Measurements from ENCODE around the gene FLNC. TPM values are rescaled to one million over a fixed set of nuclear protein-coding genes. Genes with fewer than 3 reads are reported as not detected.

The FLNC gene
- total RNA-seq, 4 donors from 2014 or later: 4.2 to 23.1 (median 6.5) TPM

GRCh38 chr7:128821724-128822123, 8.5 kb upstream of the FLNC start:
- DNase-seq: no peak
- H3K4me1 ChIP-seq: no peaks in the 10 kb centered on the region
- H3K36me3 ChIP-seq: no peaks in the 10 kb centered on the region
- H3K4me3 ChIP-seq: no peak overlapping the region
- H3K27ac ChIP-seq: no peak overlapping the region
- H3K27me3 ChIP-seq: no peaks in the 10 kb centered on the region
- no peaks in the 10 kb centered on the region for H3K9me3 ChIP-seq
- TF ChIP-seq CTCF (IDR thresholded peaks at IDR 0.05) (no peak), POLR2A (IDR thresholded peaks at IDR 0.05) (no peak)

- Histone ChIP-seq H3K9me3 (no peaks in the 10 kb centered on the region), H3K4me1 (peaks cover 0 to 20% (median 15%) of the 10 kb centered on the region in 4 donors), H3K27me3 (peaks cover 0 to 8% of the 10 kb centered on the region in 2 donors), H3K27ac (no peak overlapping the region), H3K4me3 (no peak overlapping the region), H3K36me3 (no peaks in the 10 kb centered on the region)
- DNase-seq: no peak
- TF ChIP-seq CTCF (IDR thresholded peaks at IDR 0.05) (no peak), POLR2A (IDR thresholded peaks at IDR 0.05) (no peak)
Observed at GRCh38 chr7:128826512-128826911, 3.7 kb upstream of the FLNC start.

GRCh38 chr7:128826916-128827247, 3.3 kb upstream of the FLNC start:
- Histone ChIP-seq H3K27me3 (peaks cover 0 to 8% of the 10 kb centered on the region in 2 donors), H3K9me3 (no peaks in the 10 kb centered on the region), H3K4me3 (no peak overlapping the region), H3K36me3 (no peaks in the 10 kb centered on the region), H3K27ac (no peak overlapping the region), H3K4me1 (peaks cover 0 to 23% (median 17%) of the 10 kb centered on the region in 4 donors)
- no peak for DNase-seq
- TF ChIP-seq POLR2A (IDR thresholded peaks at IDR 0.05): no peak
- no peak for TF ChIP-seq CTCF (IDR thresholded peaks at IDR 0.05)

- H3K27ac ChIP-seq: peak overlapping the region in 1 of 4 donors; percentile 60
- DNase-seq: no peak
Observed at GRCh38 chr7:128827248-128827958, 2.8 kb upstream of the FLNC start.

GRCh38 chr7:128827971-128828711, 2.1 kb upstream of the FLNC start:
- Histone ChIP-seq H3K4me3 (no peak overlapping the region), H3K27ac (peak overlapping the region in 1 of 4 donors; percentile 60), H3K4me1 (peaks cover 0 to 23% (median 17%) of the 10 kb centered on the region in 4 donors), H3K9me3 (no peaks in the 10 kb centered on the region), H3K27me3 (peaks cover 0 to 8% of the 10 kb centered on the region in 2 donors), H3K36me3 (no peaks in the 10 kb centered on the region)
- TF ChIP-seq CTCF (IDR thresholded peaks at IDR 0.05) (no peak), POLR2A (IDR thresholded peaks at IDR 0.05) (no peak)
- no peak for DNase-seq

More at GRCh38 chr7:128827248-128827958, 2.8 kb upstream of the FLNC start:
- Histone ChIP-seq H3K36me3 (no peaks in the 10 kb centered on the region), H3K27me3 (peaks cover 0 to 8% of the 10 kb centered on the region in 2 donors), H3K4me1 (peaks cover 0 to 23% (median 17%) of the 10 kb centered on the region in 4 donors), H3K9me3 (no peaks in the 10 kb centered on the region), H3K4me3 (no peak overlapping the region)
- TF ChIP-seq CTCF (IDR thresholded peaks at IDR 0.05) (no peak), POLR2A (IDR thresholded peaks at IDR 0.05) (no peak)
